ENCODE measurements around the gene LEMD2. TPM values are rescaled to one million over a fixed set of nuclear protein-coding genes. Genes with fewer than 3 reads are reported as not detected.

The LEMD2 gene
- total RNA-seq, 1 experiment from 2014 or later: 43.9 TPM

DNA sequence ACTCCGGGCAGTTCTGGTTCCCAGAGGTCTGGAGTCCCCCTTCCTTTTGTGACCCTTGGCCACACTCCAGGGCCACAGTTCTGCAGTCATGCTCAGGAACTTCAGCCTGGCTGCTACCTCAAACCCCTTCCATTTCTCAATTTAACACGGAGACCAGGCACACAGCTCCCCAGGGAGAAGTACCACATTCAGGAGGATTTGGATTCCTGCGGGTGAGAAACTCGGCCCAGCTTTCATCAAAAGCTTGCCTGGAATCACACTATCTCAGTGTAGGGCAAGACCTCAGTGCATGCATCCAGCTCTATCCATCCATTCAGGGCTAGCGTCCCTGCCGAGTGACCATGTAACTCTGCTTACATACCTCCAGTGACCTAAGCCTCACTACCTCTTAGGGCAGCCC, 25.4 kb downstream of the LEMD2 start (continued):
- TF ChIP-seq CTCF (IDR thresholded peaks at IDR 0.05 in 2 of 3, conservative IDR thresholded peaks at IDR 0.05 in 1 of 3; ENCODE audit: borderline replicate concordance in 1 of 3, insufficient read depth in 1 of 3, low read depth in 2 of 3, low read length in 2 of 3): no peak
- no peak for TF ChIP-seq SP1 (IDR thresholded peaks at IDR 0.05; ENCODE audit: low read depth)

DNA sequence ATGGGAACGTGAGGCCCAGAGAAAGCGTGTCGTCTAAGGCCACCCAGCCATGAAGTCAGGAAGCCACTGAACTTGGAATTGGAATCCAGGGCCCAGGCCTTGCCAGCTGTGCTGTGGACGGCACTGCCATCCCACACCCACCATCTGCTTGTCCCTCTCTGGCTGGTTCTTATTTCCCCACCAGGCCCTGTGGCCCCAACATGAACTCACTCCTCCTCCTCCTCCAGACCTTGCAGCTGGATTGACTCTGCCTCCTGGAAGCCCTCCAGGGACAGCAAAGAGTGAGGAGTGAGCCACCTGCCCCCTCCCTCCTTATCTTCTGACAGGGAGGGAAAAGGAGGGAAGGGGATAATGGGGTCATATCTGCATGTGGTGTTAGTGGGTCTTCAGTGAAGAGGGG, 26.2 kb downstream of the LEMD2 start:
- POLR2A ChIA-PET: no interaction called here
- ATAC-seq: no peak
- RAD21 ChIA-PET (ENCODE audit: low non-redundant PET in 1 of 2, low total read pairs in 2 of 2, uncharacterized antibody in 2 of 2, unreplicated experiment in 2 of 2): no interaction called here
- Histone ChIP-seq H3K9me3 (ENCODE audit: control insufficient read depth in 1 of 2, insufficient read depth in 1 of 2, low read depth in 1 of 2, low read length in 2 of 2) (no peaks in the 10 kb centered on the region), H3K27ac (ENCODE audit: low read depth, low read length) (no peak overlapping the region), H3K79me2 (ENCODE audit: insufficient read depth, low read length) (no peaks in the 10 kb centered on the region), H3K27me3 (ENCODE audit: insufficient read depth, low read length) (no peaks in the 10 kb centered on the region), H3K4me2 (ENCODE audit: low read length) (no peak overlapping the region), H3K9ac (ENCODE audit: low read length) (no peak overlapping the region), H3K36me3 (ENCODE audit: control insufficient read depth in 1 of 2, insufficient read depth in 2 of 2, low read length in 2 of 2) (no peaks in the 10 kb centered on the region), H3K9me2 (ENCODE audit: insufficient read depth) (no peaks in the 10 kb centered on the region), H4K20me1 (ENCODE audit: insufficient read depth) (no peaks in the 10 kb centered on the region), H3K4me3 (replicated peaks in 1 of 2; ENCODE audit: low read depth in 1 of 2, low read length in 2 of 2) (no peak overlapping the region), H3K4me1 (ENCODE audit: control insufficient read depth in 1 of 2, insufficient read depth in 2 of 2, low read length in 2 of 2) (peaks cover 6 to 19% of the 10 kb centered on the region in 2 experiments; a peak in 3 of 4 replicates), H2AFZ (ENCODE audit: low read depth, low read length, poor library complexity, severe bottlenecking) (no peak overlapping the region)
- BruUV-seq (replicated peaks): no TSS peak
- TF ChIP-seq SRF (IDR thresholded peaks at IDR 0.05; ENCODE audit: low read depth) (no peak), EGR1 (IDR thresholded peaks at IDR 0.05; ENCODE audit: low read depth) (no peak), FOSL1 (IDR thresholded peaks at IDR 0.05; ENCODE audit: low read depth) (no peak), SP1 (IDR thresholded peaks at IDR 0.05; ENCODE audit: low read depth) (no peak), POLR2A (IDR thresholded peaks at IDR 0.05; ENCODE audit: borderline replicate concordance, extremely low read depth, insufficient read depth, insufficient read length) (no peak), CBX3 (IDR thresholded peaks at IDR 0.05; ENCODE audit: low read depth) (no peak), JUND (IDR thresholded peaks at IDR 0.05) (no peak), CEBPB (IDR thresholded peaks at IDR 0.05; ENCODE audit: low read depth) (no peak), ZBTB33 (IDR thresholded peaks at IDR 0.05; ENCODE audit: extremely low read depth, insufficient replicate concordance, low read length) (no peak), ELF1 (IDR thresholded peaks at IDR 0.05; ENCODE audit: borderline replicate concordance, low read depth) (no peak), EZH2 (IDR thresholded peaks at IDR 0.05) (no peak)
- TF ChIP-seq, protein P1, sequence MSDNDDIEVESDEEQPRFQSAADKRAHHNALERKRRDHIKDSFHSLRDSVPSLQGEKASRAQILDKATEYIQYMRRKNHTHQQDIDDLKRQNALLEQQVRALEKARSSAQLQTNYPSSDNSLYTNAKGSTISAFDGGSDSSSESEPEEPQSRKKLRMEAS (IDR thresholded peaks at IDR 0.05): no peak
- TF ChIP-seq, protein P2, sequence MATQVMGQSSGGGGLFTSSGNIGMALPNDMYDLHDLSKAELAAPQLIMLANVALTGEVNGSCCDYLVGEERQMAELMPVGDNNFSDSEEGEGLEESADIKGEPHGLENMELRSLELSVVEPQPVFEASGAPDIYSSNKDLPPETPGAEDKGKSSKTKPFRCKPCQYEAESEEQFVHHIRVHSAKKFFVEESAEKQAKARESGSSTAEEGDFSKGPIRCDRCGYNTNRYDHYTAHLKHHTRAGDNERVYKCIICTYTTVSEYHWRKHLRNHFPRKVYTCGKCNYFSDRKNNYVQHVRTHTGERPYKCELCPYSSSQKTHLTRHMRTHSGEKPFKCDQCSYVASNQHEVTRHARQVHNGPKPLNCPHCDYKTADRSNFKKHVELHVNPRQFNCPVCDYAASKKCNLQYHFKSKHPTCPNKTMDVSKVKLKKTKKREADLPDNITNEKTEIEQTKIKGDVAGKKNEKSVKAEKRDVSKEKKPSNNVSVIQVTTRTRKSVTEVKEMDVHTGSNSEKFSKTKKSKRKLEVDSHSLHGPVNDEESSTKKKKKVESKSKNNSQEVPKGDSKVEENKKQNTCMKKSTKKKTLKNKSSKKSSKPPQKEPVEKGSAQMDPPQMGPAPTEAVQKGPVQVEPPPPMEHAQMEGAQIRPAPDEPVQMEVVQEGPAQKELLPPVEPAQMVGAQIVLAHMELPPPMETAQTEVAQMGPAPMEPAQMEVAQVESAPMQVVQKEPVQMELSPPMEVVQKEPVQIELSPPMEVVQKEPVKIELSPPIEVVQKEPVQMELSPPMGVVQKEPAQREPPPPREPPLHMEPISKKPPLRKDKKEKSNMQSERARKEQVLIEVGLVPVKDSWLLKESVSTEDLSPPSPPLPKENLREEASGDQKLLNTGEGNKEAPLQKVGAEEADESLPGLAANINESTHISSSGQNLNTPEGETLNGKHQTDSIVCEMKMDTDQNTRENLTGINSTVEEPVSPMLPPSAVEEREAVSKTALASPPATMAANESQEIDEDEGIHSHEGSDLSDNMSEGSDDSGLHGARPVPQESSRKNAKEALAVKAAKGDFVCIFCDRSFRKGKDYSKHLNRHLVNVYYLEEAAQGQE (IDR thresholded peaks at IDR 0.05; ENCODE audit: low read depth): no peak
- intact Hi-C loops (cut with micrococcal nuclease): loop anchor here (1.0 to 2.0 kb wide), 2 partner anchors 50 to 178 kb away; no protein-coding TSS in a partner anchor
- CTCF ChIA-PET: interaction anchor here (1.1 kb wide), 1 partner anchor 265 kb away, joined by 4 read pairs; no protein-coding TSS in a partner anchor
- no peak for DNase-seq (ENCODE audit: low read depth, low spot score)
